GM13977 (cell line): ENCODE measurements around the gene FRAT1.

ENCODE experiments used
- DNase-seq: peaks from one replicate; pipeline ENCODE4 v3.0.0; 2012; ENCODE audit warnings: low spot score
- in situ Hi-C: fragments of 300-500 bp; cut with MboI; formaldehyde crosslinking; loops from one replicate; pipeline ENCODE4 v1.12.0; 2022; ENCODE audit warnings: low sequenced_read_pairs, low pct_unique_long_range_greater_than_20kb, mixed read lengths, inconsistent platforms; ENCODE audit not compliant: unreplicated experiment
- TF ChIP-seq, protein P1 (sequence below): IDR thresholded peaks from 2 replicates; pipeline ENCODE4 v1.5.1; 2012; ENCODE audit warnings: mild to moderate bottlenecking, control low read depth; ENCODE audit not compliant: insufficient read depth; ENCODE audit errors: extremely low read depth, missing control alignments

The FRAT1 gene, protein sequence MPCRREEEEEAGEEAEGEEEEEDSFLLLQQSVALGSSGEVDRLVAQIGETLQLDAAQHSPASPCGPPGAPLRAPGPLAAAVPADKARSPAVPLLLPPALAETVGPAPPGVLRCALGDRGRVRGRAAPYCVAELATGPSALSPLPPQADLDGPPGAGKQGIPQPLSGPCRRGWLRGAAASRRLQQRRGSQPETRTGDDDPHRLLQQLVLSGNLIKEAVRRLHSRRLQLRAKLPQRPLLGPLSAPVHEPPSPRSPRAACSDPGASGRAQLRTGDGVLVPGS

DNA sequence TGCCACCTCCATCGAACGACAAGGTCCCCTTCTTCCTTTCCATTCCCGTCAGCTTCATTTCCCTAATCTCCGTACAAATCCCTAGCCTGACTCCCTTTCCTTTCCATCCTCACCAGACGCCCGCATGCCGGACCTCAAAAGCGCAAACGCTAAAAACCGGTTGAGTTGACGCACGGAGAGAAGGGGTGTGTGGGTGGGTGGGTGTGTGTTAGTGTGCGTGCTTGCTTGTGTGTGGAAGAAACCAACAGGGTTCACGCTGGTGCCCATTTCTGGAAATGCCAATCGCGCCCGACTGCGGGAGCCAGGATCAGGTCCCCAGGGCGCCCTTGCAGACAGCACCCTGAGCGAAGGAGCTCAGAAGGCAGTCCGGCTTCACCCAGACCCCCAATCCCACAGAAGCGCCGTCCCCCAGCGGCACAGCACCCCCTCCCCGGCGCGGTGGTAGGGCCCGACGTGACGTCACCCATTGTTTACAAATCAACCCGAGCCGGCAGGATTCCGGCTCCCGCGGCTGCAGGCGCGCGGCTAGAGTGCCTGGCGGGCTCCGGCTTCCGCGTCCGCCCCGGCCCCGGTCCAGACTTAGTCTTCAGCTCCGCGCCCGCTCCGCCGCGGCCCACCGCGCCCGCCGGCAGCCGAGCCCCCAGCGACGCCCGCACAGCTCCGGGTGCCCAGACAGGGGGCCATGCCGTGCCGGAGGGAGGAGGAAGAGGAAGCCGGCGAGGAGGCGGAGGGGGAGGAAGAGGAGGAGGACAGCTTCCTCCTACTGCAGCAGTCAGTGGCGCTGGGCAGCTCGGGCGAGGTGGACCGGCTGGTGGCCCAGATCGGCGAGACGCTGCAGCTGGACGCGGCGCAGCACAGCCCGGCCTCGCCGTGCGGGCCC, at the start of gene FRAT1:
TSS of gene FRAT1 (plus strand) at position 500 of the 880 bp plus-strand sequence. CDS start at position 683, 183 bp downstream.
- TF ChIP-seq, protein P1, sequence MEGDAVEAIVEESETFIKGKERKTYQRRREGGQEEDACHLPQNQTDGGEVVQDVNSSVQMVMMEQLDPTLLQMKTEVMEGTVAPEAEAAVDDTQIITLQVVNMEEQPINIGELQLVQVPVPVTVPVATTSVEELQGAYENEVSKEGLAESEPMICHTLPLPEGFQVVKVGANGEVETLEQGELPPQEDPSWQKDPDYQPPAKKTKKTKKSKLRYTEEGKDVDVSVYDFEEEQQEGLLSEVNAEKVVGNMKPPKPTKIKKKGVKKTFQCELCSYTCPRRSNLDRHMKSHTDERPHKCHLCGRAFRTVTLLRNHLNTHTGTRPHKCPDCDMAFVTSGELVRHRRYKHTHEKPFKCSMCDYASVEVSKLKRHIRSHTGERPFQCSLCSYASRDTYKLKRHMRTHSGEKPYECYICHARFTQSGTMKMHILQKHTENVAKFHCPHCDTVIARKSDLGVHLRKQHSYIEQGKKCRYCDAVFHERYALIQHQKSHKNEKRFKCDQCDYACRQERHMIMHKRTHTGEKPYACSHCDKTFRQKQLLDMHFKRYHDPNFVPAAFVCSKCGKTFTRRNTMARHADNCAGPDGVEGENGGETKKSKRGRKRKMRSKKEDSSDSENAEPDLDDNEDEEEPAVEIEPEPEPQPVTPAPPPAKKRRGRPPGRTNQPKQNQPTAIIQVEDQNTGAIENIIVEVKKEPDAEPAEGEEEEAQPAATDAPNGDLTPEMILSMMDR = no peak
- peak; percentile 85 for DNase-seq
- in situ Hi-C loops = no loop called here

DNA sequence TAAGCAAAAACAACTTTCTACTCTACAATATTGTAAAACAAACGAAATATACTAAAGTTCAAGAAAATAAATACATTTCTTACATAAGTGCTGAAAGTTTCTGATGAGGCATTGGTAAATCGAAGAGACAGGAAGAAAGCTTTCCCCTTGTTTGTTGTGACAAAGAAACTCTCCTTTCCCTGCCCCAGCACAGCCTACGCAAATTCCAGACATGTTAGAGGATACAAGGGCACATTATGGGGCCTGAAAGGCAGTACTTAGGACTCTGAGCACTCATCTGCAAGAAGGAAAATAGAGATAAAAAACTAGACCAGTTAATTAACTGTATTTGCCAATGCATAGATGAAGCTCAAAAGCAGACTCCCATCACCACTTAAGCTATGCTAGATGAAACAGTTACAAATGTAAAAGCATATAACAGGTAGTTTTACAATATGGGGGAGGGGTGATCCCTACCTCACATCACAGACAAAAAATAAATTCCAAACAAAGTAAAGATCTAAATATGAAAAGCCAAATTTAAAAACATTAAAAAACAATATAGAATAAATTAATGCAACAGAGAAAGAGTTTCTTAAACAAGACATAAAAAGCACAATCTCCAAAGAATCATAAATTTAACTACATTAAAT, 48.4 kb upstream of the FRAT1 start:
- TF ChIP-seq, protein P1 = no peak
- in situ Hi-C loops = no loop called here
- no peak for DNase-seq

DNA sequence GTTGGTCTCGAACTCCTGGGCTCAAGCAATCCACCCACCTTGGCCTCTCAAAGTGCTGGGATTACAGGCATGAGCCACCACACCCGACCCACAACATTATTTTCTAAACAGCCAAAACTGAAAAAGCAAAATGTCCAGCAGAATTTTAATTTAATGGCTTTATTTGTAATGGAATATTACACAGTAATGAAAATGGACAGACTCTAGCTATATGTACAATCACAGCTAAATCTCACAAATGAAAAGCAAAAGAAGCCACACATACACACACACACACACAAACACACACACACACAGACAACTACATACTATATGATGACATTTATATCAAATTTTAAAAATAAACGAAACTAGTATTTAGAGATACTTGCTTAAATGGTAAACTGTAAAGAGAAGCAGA, 45.4 kb upstream of the FRAT1 start:
- TF ChIP-seq, protein P1 = no peak
- in situ Hi-C loops = no loop called here
- no peak for DNase-seq

DNA sequence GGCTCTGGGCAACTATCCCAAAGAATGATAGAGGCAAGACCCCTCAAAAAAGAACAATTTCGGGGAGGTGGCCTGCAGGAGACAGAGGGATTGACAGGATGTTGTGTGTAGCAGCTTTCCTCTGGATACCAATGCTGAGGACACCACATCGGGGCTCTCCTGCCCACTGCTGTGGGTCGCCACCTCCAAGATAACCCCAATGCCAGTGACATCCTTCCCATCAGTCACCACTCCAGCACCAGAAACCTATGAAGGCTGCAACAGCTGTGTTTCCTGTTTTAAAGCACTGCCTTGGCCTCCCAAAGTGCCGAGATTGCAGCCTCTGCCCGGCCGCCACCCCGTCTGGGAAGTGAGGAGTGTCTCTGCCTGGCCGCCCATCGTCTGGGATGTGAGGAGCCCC, 44.2 kb upstream of the FRAT1 start:
- TF ChIP-seq, protein P1 = no peak
- no peak for DNase-seq
- in situ Hi-C loops = no loop called here

DNA sequence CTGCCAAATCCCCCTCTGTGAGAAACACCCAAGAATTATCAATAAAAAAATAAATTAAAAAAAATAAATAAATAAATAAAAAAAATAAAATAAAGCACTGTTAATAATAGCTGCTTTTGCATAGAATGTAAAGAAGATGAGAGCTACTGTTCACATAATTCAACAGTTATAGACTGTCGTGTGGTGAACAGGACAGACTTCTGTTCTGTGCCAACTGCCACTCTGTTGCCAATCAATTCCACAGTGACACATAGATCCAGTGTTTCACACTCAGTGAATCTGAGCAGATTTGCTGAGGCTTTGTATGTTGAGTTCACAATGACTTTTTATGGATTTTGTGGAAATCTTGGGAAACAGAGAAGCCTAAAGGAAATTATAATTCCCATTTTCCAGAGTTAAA, 41.5 kb upstream of the FRAT1 start:
- in situ Hi-C loops = no loop called here
- no peak for DNase-seq
- TF ChIP-seq, protein P1 = no peak

DNA sequence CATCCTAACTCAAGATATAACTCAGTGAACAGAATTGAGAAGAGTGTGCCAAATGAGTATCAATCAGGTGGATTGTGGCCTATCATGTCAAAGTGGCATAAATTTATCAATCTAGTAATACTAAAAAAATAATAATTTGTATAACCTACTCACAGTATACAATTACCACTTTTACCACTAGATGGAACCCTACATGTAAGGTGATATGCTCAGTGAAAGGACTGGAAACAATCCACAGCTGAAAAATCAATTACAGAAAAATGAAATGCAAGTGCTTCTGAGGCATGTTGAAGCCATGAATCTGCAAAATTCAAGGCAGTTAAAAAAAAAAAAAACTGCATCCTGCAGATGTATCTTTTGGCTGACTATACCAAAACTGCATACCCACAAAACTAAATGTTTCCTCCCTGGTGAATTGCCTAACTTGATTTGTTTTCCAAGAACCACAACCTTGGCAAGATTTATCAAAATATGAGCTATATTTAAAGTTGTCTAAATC, 40.5 kb upstream of the FRAT1 start:
- TF ChIP-seq, protein P1 = peak; percentile 54

More for the DNA sequence above, 40.5 kb upstream of the FRAT1 start:
- DNase-seq = peak; percentile 47
- in situ Hi-C loops = no loop called here
